ENCODE measurements around the gene SHOC2.

SHOC2 gene

DNA sequence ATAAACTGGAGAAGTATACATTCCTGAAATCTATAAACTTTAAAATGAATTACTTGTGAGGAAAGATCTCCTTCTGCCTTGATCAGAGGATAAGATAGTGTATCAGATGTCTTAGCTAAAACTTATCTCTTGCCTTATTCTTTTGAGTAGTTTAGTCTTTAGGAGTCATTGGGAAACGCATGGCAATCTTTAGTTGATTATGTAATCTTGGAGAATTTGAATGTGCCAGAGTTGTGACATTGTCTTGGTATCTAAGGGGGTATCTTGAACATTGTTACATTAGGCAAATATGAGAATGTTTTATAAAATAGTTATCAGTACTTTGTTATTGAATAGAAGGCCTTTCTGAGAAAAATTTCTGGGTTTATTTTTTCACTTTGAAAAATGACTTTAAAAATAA lies 95.8 kb downstream of the SHOC2 start:
- TF ChIP-seq MYC (IDR thresholded peaks at IDR 0.05; ENCODE audit: low read depth, low read length) (no peak), POLR2A (IDR thresholded peaks at IDR 0.05; ENCODE audit: extremely low read depth, insufficient read length) (no peak)
- TF ChIP-seq, protein P1, sequence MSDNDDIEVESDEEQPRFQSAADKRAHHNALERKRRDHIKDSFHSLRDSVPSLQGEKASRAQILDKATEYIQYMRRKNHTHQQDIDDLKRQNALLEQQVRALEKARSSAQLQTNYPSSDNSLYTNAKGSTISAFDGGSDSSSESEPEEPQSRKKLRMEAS (IDR thresholded peaks at IDR 0.05; ENCODE audit: low read depth, low read length) = no peak
- TF ChIP-seq, protein P2, sequence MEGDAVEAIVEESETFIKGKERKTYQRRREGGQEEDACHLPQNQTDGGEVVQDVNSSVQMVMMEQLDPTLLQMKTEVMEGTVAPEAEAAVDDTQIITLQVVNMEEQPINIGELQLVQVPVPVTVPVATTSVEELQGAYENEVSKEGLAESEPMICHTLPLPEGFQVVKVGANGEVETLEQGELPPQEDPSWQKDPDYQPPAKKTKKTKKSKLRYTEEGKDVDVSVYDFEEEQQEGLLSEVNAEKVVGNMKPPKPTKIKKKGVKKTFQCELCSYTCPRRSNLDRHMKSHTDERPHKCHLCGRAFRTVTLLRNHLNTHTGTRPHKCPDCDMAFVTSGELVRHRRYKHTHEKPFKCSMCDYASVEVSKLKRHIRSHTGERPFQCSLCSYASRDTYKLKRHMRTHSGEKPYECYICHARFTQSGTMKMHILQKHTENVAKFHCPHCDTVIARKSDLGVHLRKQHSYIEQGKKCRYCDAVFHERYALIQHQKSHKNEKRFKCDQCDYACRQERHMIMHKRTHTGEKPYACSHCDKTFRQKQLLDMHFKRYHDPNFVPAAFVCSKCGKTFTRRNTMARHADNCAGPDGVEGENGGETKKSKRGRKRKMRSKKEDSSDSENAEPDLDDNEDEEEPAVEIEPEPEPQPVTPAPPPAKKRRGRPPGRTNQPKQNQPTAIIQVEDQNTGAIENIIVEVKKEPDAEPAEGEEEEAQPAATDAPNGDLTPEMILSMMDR (IDR thresholded peaks at IDR 0.05; ENCODE audit: low read depth, low read length) = no peak
- peak; percentile 14 for DNase-seq (ENCODE audit: low read depth)
- H3K4me3 ChIP-seq (ENCODE audit: low read depth, low read length) = no peak overlapping the region

DNA sequence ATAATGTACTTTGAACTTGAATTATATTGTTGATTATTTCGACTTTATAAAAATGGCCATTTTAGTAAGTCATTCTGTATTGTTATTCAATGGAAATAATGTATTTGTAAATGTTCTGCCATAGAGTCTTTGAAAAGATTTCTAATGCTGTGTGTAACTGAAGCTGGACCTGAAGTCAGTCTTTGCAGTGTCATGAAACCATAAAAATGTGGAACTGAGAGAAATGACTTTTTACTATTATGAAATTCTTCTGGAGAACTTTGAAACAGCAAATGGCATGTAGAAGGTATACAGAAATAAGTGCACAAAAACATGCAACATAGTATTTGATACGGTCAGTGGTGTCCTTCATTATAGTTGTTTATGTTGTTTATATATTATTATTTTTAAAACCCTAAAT lies 97.7 kb downstream of the SHOC2 start:
- TF ChIP-seq, protein P1 (IDR thresholded peaks at IDR 0.05; ENCODE audit: low read depth, low read length) = no peak
- no peak for TF ChIP-seq MYC (IDR thresholded peaks at IDR 0.05; ENCODE audit: low read depth, low read length)
- TF ChIP-seq POLR2A (IDR thresholded peaks at IDR 0.05; ENCODE audit: extremely low read depth, insufficient read length) = no peak
- TF ChIP-seq, protein P2 (IDR thresholded peaks at IDR 0.05; ENCODE audit: low read depth, low read length) = no peak
- no peak overlapping the region for H3K4me3 ChIP-seq (ENCODE audit: low read depth, low read length)
- peak; percentile 12 for DNase-seq (ENCODE audit: low read depth)

DNA sequence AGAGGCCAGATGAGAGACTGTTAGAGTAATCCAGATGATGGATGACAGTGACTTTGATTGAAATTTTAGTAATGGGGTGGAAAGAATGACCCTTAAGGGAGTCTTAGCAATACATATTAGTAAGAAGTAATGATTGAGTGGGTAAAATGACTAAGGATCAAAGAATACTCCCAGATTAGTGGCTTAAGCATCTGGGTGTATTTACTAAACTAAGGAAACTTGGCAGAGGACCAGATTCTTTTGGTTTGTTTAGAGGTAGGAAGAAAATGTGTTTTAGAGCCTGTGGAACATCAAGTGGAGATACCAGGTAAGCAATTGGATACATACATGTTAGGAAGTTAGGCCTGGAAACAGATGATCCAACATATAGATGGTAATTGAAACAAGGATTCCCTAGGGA lies 98.6 kb downstream of the SHOC2 start:
- no peak for DNase-seq (ENCODE audit: low read depth)
- no peak for TF ChIP-seq MYC (IDR thresholded peaks at IDR 0.05; ENCODE audit: low read depth, low read length)
- TF ChIP-seq, protein P2 (IDR thresholded peaks at IDR 0.05; ENCODE audit: low read depth, low read length) = no peak
- no peak for TF ChIP-seq POLR2A (IDR thresholded peaks at IDR 0.05; ENCODE audit: extremely low read depth, insufficient read length)
- TF ChIP-seq, protein P1 (IDR thresholded peaks at IDR 0.05; ENCODE audit: low read depth, low read length) = no peak
- H3K4me3 ChIP-seq (ENCODE audit: low read depth, low read length) = no peak overlapping the region

DNA sequence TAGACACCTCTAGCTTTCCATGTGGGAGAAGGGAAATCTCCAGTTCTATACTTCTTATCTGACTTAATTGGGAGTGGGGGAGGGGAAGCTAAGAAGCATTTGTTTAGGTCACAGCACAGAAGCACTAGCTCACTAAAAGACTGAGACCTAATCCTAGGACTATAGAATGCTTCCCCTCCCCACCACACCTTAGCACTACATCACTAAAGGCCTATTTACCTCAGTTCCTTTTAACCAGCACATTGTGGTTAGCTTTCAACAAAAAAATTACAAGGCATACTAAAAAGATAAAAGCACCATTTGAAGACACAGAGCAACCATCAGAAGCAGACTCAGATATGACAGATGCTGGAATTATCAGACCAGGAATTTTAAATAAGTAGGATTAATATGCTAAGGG lies 103.7 kb downstream of the SHOC2 start:
- no peak for DNase-seq (ENCODE audit: low read depth)
- TF ChIP-seq, protein P1 (IDR thresholded peaks at IDR 0.05; ENCODE audit: low read depth, low read length) = no peak
- TF ChIP-seq POLR2A (IDR thresholded peaks at IDR 0.05; ENCODE audit: extremely low read depth, insufficient read length) = no peak
- TF ChIP-seq MYC (IDR thresholded peaks at IDR 0.05; ENCODE audit: low read depth, low read length) = no peak
- TF ChIP-seq, protein P2 (IDR thresholded peaks at IDR 0.05; ENCODE audit: low read depth, low read length) = no peak
- H3K4me3 ChIP-seq (ENCODE audit: low read depth, low read length) = no peak overlapping the region

DNA sequence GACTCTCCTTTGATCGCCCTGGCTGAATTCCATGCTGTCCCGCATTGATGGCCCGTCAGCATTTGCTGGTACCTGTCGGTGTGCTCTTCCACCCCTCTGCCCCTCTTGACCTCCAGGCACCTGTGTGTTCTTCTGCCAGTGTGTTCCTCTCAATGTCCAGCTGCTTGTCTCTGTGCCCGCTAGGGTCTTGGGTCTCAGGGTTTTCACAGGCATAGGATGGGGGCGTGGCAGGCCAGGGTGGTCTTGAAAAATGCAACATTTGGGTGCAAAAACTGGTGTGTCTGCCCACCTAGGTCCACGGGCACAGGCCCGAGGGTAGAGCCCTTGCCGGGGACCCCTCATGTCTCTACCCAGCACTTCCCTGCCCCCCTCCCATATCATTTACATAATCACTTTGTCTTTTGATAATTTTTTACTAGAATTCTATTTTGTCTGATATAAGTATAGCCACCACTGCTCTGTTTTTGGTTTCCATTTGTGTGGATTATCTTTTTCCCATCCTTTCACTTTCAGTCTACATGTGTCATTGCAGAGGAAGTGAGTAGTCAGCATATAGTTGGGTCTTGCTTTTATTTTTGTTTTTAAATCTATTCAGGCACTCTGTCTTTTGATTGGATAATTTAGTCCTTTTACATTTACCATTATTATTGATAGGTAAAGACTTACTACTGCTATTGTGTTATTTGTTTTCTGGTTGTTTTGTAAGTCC lies 110.8 kb downstream of the SHOC2 start:
- H3K4me3 ChIP-seq (ENCODE audit: low read depth, low read length) = no peak overlapping the region
- TF ChIP-seq MYC (IDR thresholded peaks at IDR 0.05; ENCODE audit: low read depth, low read length) (no peak), POLR2A (IDR thresholded peaks at IDR 0.05; ENCODE audit: extremely low read depth, insufficient read length) (no peak)
- TF ChIP-seq, protein P2 (IDR thresholded peaks at IDR 0.05; ENCODE audit: low read depth, low read length) = no peak
- TF ChIP-seq, protein P1 (IDR thresholded peaks at IDR 0.05; ENCODE audit: low read depth, low read length) = no peak
- DNase-seq (ENCODE audit: low read depth) = no peak
